CD14-positive monocyte (primary cell): Measurements from ENCODE around the gene CTSS. TPM values are rescaled to one million over a fixed set of nuclear protein-coding genes. Genes with fewer than 3 reads are reported as not detected.

Source experiments
- DNase-seq, 3 donors: peaks; one replicate each; pipeline ENCODE4 v3.0.0-alpha.2; 2011 to 2022
- H2AFZ ChIP-seq: 2 replicates; pipeline ENCODE4 v1.6.0; 2012; ENCODE audit warnings: mild to moderate bottlenecking, low read depth, low read length, inconsistent platforms; ENCODE audit not compliant: insufficient read depth, poor library complexity, severe bottlenecking
- H3K27ac ChIP-seq, 2 donors: 1 replicate in 1 of 2; 2 replicates in 1 of 2; pipeline ENCODE4 v1.5.1; 2012 to 2013; ENCODE audit warnings: low read length in 2 of 2, control low read depth in 1 of 2, inconsistent platforms in 1 of 2, low read depth in 1 of 2, mild to moderate bottlenecking in 1 of 2
- H3K27me3 ChIP-seq, 2 donors: one replicate each; pipeline versions ENCODE4 v1.6.0 to v1.6.1; 2011 to 2013; ENCODE audit warnings: low read length in 2 of 2; ENCODE audit not compliant: control insufficient read depth in 2 of 2, insufficient read depth in 2 of 2
- H3K36me3 ChIP-seq, 2 donors: replicated peaks in 1 of 2; 1 replicate in 1 of 2; 2 replicates in 1 of 2; pipeline versions ENCODE4 v1.5.1 to v1.6.1; 2012 to 2013; ENCODE audit warnings: low read length in 2 of 2, control low read depth in 1 of 2, inconsistent platforms in 1 of 2, mild to moderate bottlenecking in 1 of 2; ENCODE audit not compliant: insufficient read depth in 2 of 2, control insufficient read depth in 1 of 2
- H3K4me1 ChIP-seq, 2 donors: 1 replicate in 1 of 2; 2 replicates in 1 of 2; pipeline versions ENCODE4 v1.5.1 to v1.6.1; 2012 to 2013; ENCODE audit warnings: low read length in 2 of 2, control low read depth in 1 of 2, inconsistent platforms in 1 of 2, mild to moderate bottlenecking in 1 of 2, moderate library complexity in 1 of 2; ENCODE audit not compliant: insufficient read depth in 2 of 2, control insufficient read depth in 1 of 2
- H3K4me2 ChIP-seq: replicated peaks from 2 replicates; pipeline ENCODE3; 2012; ENCODE audit warnings: low read length, moderate library complexity, mild to moderate bottlenecking; ENCODE audit not compliant: poor library complexity, severe bottlenecking; ENCODE audit errors: extremely low read depth
- H3K4me3 ChIP-seq, 3 experiments: fragments of 200-600 bp in 1 of 3; sonication (generic) in 1 of 3; replicated peaks in 1 of 3; 1 replicate in 2 of 3; 2 replicates in 1 of 3; pipeline ENCODE4 v1.5.1; 2011 to 2013; ENCODE audit warnings: low read length in 3 of 3, mild to moderate bottlenecking in 3 of 3, control low read depth in 2 of 3, low read depth in 2 of 3, inconsistent platforms in 1 of 3, moderate library complexity in 1 of 3
- H3K79me2 ChIP-seq: 2 replicates; pipeline ENCODE4 v1.6.0; 2012; ENCODE audit warnings: mild to moderate bottlenecking, control low read depth, inconsistent platforms, low read length, moderate library complexity; ENCODE audit not compliant: insufficient read depth
- H3K9ac ChIP-seq: 2 replicates; pipeline ENCODE4 v1.6.0; 2017; ENCODE audit warnings: low read length, mild to moderate bottlenecking; ENCODE audit not compliant: insufficient read depth, poor library complexity, severe bottlenecking
- H3K9me3 ChIP-seq, 2 donors: replicated peaks in 1 of 2; 1 replicate in 1 of 2; 2 replicates in 1 of 2; pipeline versions ENCODE4 v1.5.1 to v1.6.1; 2012 to 2013; ENCODE audit warnings: low read length in 2 of 2, control low read depth in 1 of 2; ENCODE audit not compliant: control insufficient read depth in 1 of 2, insufficient read depth in 1 of 2
- H4K20me1 ChIP-seq: 2 replicates; pipeline ENCODE4 v1.6.0; 2012; ENCODE audit warnings: mild to moderate bottlenecking, low read length, control low read depth, moderate library complexity; ENCODE audit not compliant: insufficient read depth
- H3K27ac Mint-ChIP-seq, 7 donors: one replicate each; pipeline ENCODE4 v1.8.0; 2020; ENCODE audit warnings: mild to moderate bottlenecking in 7 of 7, mixed read lengths in 7 of 7, moderate library complexity in 6 of 7, inconsistent platforms in 2 of 7
- H3K27me3 Mint-ChIP-seq, 3 donors: one replicate each; pipeline ENCODE4 v1.8.0; 2021 to 2022; ENCODE audit warnings: low read depth in 3 of 3, mild to moderate bottlenecking in 3 of 3, mixed read lengths in 3 of 3, moderate library complexity in 3 of 3, inconsistent platforms in 1 of 3
- H3K36me3 Mint-ChIP-seq, 2 donors: one replicate each; pipeline ENCODE4 v1.8.0; 2020; ENCODE audit warnings: mixed read lengths in 2 of 2, inconsistent platforms in 1 of 2, mild to moderate bottlenecking in 1 of 2
- H3K4me1 Mint-ChIP-seq: one replicate; pipeline ENCODE4 v1.8.0; 2020; ENCODE audit warnings: mild to moderate bottlenecking, mixed read lengths
- H3K4me3 Mint-ChIP-seq, 2 donors: one replicate each; pipeline ENCODE4 v1.8.0; 2020; ENCODE audit warnings: mild to moderate bottlenecking in 2 of 2, mixed read lengths in 2 of 2, moderate library complexity in 1 of 2
- H3K9me3 Mint-ChIP-seq, 7 donors: one replicate each; pipeline ENCODE4 v1.8.0; 2020 to 2022; ENCODE audit warnings: mixed read lengths in 7 of 7, mild to moderate bottlenecking in 6 of 7, moderate library complexity in 6 of 7, inconsistent platforms in 2 of 7
- CTCF ChIP-seq: fragments of 200-600 bp; IDR thresholded peaks from one replicate; pipeline ENCODE4 v1.8.0; 2022; ENCODE audit warnings: antibody characterized with exemption, mild to moderate bottlenecking
- WGBS: methylation state at CpG from one replicate; pipeline ENCODE4 v1.1.5; 2013; ENCODE audit warnings: missing lambda C conversion rate; ENCODE audit not compliant: insufficient coverage; 5-methylcytosine and 5-hydroxymethylcytosine counted together
- intact Hi-C, 2 donors: fragments of 100-400 bp; cut with micrococcal nuclease; formaldehyde crosslinking; loops; one replicate each; pipeline versions ENCODE4 v1.15.0 to v1.15.1; 2023
- polyA plus RNA-seq, 3 donors: library from polyadenylated mRNA; depleted of rRNA in 1 of 3; unstranded in 2 of 3; stranded (reverse) in 1 of 3; fragments of 300-500 nt in 2 of 3; fragments of >200 nt in 1 of 3; fragmentation: Illumina TruSeq in 2 of 3; gene quantifications; 1 replicate in 2 of 3; 2 replicates in 1 of 3; pipeline ENCODE4 v1.2.3, GENCODE V29; 2012 to 2021

Gene CTSS
- polyA plus RNA-seq, 3 donors: 2,349 to 6,327 (median 5,201) TPM

GRCh38 chr1:150807249-150808023 lies 41.9 kb upstream of the CTSS start:
- Mint-ChIP-seq H3K9me3 (peaks cover 0 to 2% (median 0%) of the 10 kb centered on the region in 7 donors), H3K27ac (peak overlapping the region in 6 of 7 donors; percentile 6 to 83 (median 46)), H3K36me3 (peaks cover 20 to 32% of the 10 kb centered on the region in 2 donors), H3K27me3 (no peaks in the 10 kb centered on the region), H3K4me1 (peaks cover 27% of the 10 kb centered on the region), H3K4me3 (peak overlapping the region; percentile 13 to 84)
- intact Hi-C loops: no loop called here
- WGBS: 4% methylated on average over 4 of the region's 7 CpGs
- H3K79me2 ChIP-seq: peaks cover 7% of the 10 kb centered on the region
- H3K27me3 ChIP-seq: no peaks in the 10 kb centered on the region
- DNase-seq: peak in 1 of 3 donors; percentile 48
- peak overlapping the region; percentile 0 to 60 (median 27) for H3K4me3 ChIP-seq
- H3K27ac ChIP-seq: peak overlapping the region in 1 of 2 donors; percentile 42
- TF ChIP-seq CTCF: no peak
- no peaks in the 10 kb centered on the region for H4K20me1 ChIP-seq
- peak overlapping the region; percentile 19 for H2AFZ ChIP-seq
- peaks cover 30 to 34% of the 10 kb centered on the region in 2 donors for H3K4me1 ChIP-seq
- peak overlapping the region; percentile 68 for H3K4me2 ChIP-seq
- H3K9me3 ChIP-seq: no peaks in the 10 kb centered on the region
- H3K36me3 ChIP-seq: peaks cover 25 to 54% of the 10 kb centered on the region in 2 donors
- peak overlapping the region; percentile 33 for H3K9ac ChIP-seq

GRCh38 chr1:150805899-150806298 lies 40.3 kb upstream of the CTSS start:
- Histone ChIP-seq H3K9ac (no peak overlapping the region), H3K36me3 (peaks cover 10 to 39% of the 10 kb centered on the region in 2 donors), H4K20me1 (no peaks in the 10 kb centered on the region), H3K4me1 (peaks cover 30 to 34% of the 10 kb centered on the region in 2 donors), H2AFZ (no peak overlapping the region), H3K27me3 (no peaks in the 10 kb centered on the region), H3K27ac (no peak overlapping the region), H3K4me2 (no peak overlapping the region), H3K79me2 (no peaks in the 10 kb centered on the region), H3K4me3 (no peak overlapping the region), H3K9me3 (no peaks in the 10 kb centered on the region)
- Mint-ChIP-seq H3K36me3 (peaks cover 21 to 41% of the 10 kb centered on the region in 2 donors), H3K4me1 (peaks cover 27% of the 10 kb centered on the region), H3K27ac (no peak overlapping the region), H3K27me3 (no peaks in the 10 kb centered on the region), H3K4me3 (no peak overlapping the region), H3K9me3 (peaks cover 0 to 2% (median 0%) of the 10 kb centered on the region in 7 donors)
- WGBS: no CpG with 5 or more reads among the region's 4 CpGs
- no peak for TF ChIP-seq CTCF
- intact Hi-C loops: no loop called here
- DNase-seq: no peak
